Measurements from ENCODE around the gene RAET1E.
A peak's percentile ranks its signal among the peaks of the same experiment; 100 is the strongest.
"Not testable (repeated sequence)": the region's sequence is repeated elsewhere in the genome, so short reads cannot be mapped to it uniquely, and the experiment has no call there.

RAET1E gene

GRCh38 chr6:149939909-149940671, 42.2 kb upstream of the RAET1E start:
- peaks cover 8 to 10% of the 10 kb centered on the region in 2 experiments for H3K4me1 ChIP-seq (ENCODE audit: control insufficient read depth in 1 of 2, insufficient read depth in 2 of 2, low read length in 2 of 2)
- no peak overlapping the region for H3K14ac ChIP-seq (ENCODE audit: low read length)
- no peaks in the 10 kb centered on the region for H3K36me3 ChIP-seq (ENCODE audit: control insufficient read depth in 1 of 2, insufficient read depth in 2 of 2, low read length in 2 of 2)
- no peak overlapping the region for H2BK12ac ChIP-seq (ENCODE audit: low read length)
- H4K91ac ChIP-seq (ENCODE audit: low read depth, low read length), result no peak overlapping the region
- no peak for DNase-seq
- H3K79me2 ChIP-seq (ENCODE audit: control insufficient read depth, insufficient read depth, low read length, poor library complexity), result no peaks in the 10 kb centered on the region
- no peak overlapping the region for H3K4me2 ChIP-seq (ENCODE audit: low read length)
- no peaks in the 10 kb centered on the region for H3K79me1 ChIP-seq (ENCODE audit: low read length)
- no peak overlapping the region for H4K8ac ChIP-seq (ENCODE audit: low read depth, low read length)
- H3K4me3 ChIP-seq (ENCODE audit: low read depth, low read length), result no peak overlapping the region
- H3K23ac ChIP-seq (ENCODE audit: low read length), result no peak overlapping the region
- H3K9me3 ChIP-seq (ENCODE audit: insufficient read depth, low read depth, low read length), result peaks cover 8% of the 10 kb centered on the region
- no peak overlapping the region for H4K12ac ChIP-seq (ENCODE audit: low read depth, low read length)
- no peak overlapping the region for H3K9ac ChIP-seq (ENCODE audit: low read length)
- H3K27me3 ChIP-seq (ENCODE audit: insufficient read depth, low read length), result peaks cover 48% of the 10 kb centered on the region
- no peak overlapping the region for H2BK5ac ChIP-seq (ENCODE audit: low read depth, low read length, poor library complexity)
- H2AK5ac ChIP-seq (ENCODE audit: low read length), result no peak overlapping the region
- H2AFZ ChIP-seq (ENCODE audit: insufficient read depth, low read length, poor library complexity), result no peak overlapping the region
- no peak overlapping the region for H3K4ac ChIP-seq (ENCODE audit: low read depth, low read length)
- H3K27ac ChIP-seq (ENCODE audit: low read depth, low read length), result no peak overlapping the region
- H2BK120ac ChIP-seq (ENCODE audit: insufficient read depth, low read length, poor library complexity), result no peak overlapping the region
- H3K18ac ChIP-seq (ENCODE audit: low read length), result no peak overlapping the region
- no CpG with 5 or more reads among the region's 6 CpGs for WGBS (ENCODE audit: extremely low coverage, insufficient coverage, insufficient read length)

- no peak overlapping the region for H2BK5ac ChIP-seq (ENCODE audit: low read depth, low read length, poor library complexity)
- no peak for DNase-seq
Measured at GRCh38 chr6:149939356-149939648, 41.4 kb upstream of the RAET1E start.

GRCh38 chr6:149938571-149939355, 40.9 kb upstream of the RAET1E start:
- Histone ChIP-seq H2BK5ac (ENCODE audit: low read depth, low read length, poor library complexity) (no peak overlapping the region), H3K36me3 (ENCODE audit: control insufficient read depth in 1 of 2, insufficient read depth in 2 of 2, low read length in 2 of 2) (no peaks in the 10 kb centered on the region), H3K4me1 (ENCODE audit: control insufficient read depth in 1 of 2, insufficient read depth in 2 of 2, low read length in 2 of 2) (peaks cover 8 to 10% of the 10 kb centered on the region in 2 experiments), H3K27ac (ENCODE audit: low read depth, low read length) (no peak overlapping the region), H3K9me3 (ENCODE audit: insufficient read depth, low read depth, low read length) (peaks cover 10% of the 10 kb centered on the region), H3K79me1 (ENCODE audit: low read length) (no peaks in the 10 kb centered on the region), H3K79me2 (ENCODE audit: control insufficient read depth, insufficient read depth, low read length, poor library complexity) (no peaks in the 10 kb centered on the region), H3K4me3 (ENCODE audit: low read depth, low read length) (no peak overlapping the region), H3K14ac (ENCODE audit: low read length) (no peak overlapping the region), H4K8ac (ENCODE audit: low read depth, low read length) (no peak overlapping the region), H4K91ac (ENCODE audit: low read depth, low read length) (no peak overlapping the region), H2AK5ac (ENCODE audit: low read length) (no peak overlapping the region), H2BK12ac (ENCODE audit: low read length) (no peak overlapping the region), H3K27me3 (ENCODE audit: insufficient read depth, low read length) (peaks cover 48% of the 10 kb centered on the region), H4K12ac (ENCODE audit: low read depth, low read length) (no peak overlapping the region), H3K9ac (ENCODE audit: low read length) (no peak overlapping the region), H3K23ac (ENCODE audit: low read length) (no peak overlapping the region), H2BK120ac (ENCODE audit: insufficient read depth, low read length, poor library complexity) (no peak overlapping the region), H2AFZ (ENCODE audit: insufficient read depth, low read length, poor library complexity) (no peak overlapping the region), H3K18ac (ENCODE audit: low read length) (no peak overlapping the region), H3K4me2 (ENCODE audit: low read length) (peak overlapping the region; percentile 20), H3K4ac (ENCODE audit: low read depth, low read length) (no peak overlapping the region)
- WGBS (ENCODE audit: extremely low coverage, insufficient coverage, insufficient read length), result no CpG with 5 or more reads among the region's 58 CpGs
- peak in 1 of 2 donors; percentile 19 for DNase-seq

More at GRCh38 chr6:149939356-149939648, 41.4 kb upstream of the RAET1E start:
- no peak overlapping the region for H3K4me3 ChIP-seq (ENCODE audit: low read depth, low read length)
- no peak overlapping the region for H2AK5ac ChIP-seq (ENCODE audit: low read length)
- H4K12ac ChIP-seq (ENCODE audit: low read depth, low read length), result no peak overlapping the region
- no peak overlapping the region for H3K4ac ChIP-seq (ENCODE audit: low read depth, low read length)
- no CpG with 5 or more reads among the region's 5 CpGs for WGBS (ENCODE audit: extremely low coverage, insufficient coverage, insufficient read length)
- H3K27me3 ChIP-seq (ENCODE audit: insufficient read depth, low read length), result peaks cover 48% of the 10 kb centered on the region
- H2BK120ac ChIP-seq (ENCODE audit: insufficient read depth, low read length, poor library complexity), result no peak overlapping the region
- H3K79me2 ChIP-seq (ENCODE audit: control insufficient read depth, insufficient read depth, low read length, poor library complexity), result no peaks in the 10 kb centered on the region
- no peak overlapping the region for H3K9ac ChIP-seq (ENCODE audit: low read length)
- no peak overlapping the region for H3K4me2 ChIP-seq (ENCODE audit: low read length)
- no peak overlapping the region for H3K18ac ChIP-seq (ENCODE audit: low read length)
- no peak overlapping the region for H3K23ac ChIP-seq (ENCODE audit: low read length)
- H2AFZ ChIP-seq (ENCODE audit: insufficient read depth, low read length, poor library complexity), result no peak overlapping the region
- peaks cover 10% of the 10 kb centered on the region for H3K9me3 ChIP-seq (ENCODE audit: insufficient read depth, low read depth, low read length)
- H3K4me1 ChIP-seq (ENCODE audit: control insufficient read depth in 1 of 2, insufficient read depth in 2 of 2, low read length in 2 of 2), result peaks cover 8 to 10% of the 10 kb centered on the region in 2 experiments
- H4K8ac ChIP-seq (ENCODE audit: low read depth, low read length), result no peak overlapping the region
- no peak overlapping the region for H3K27ac ChIP-seq (ENCODE audit: low read depth, low read length)
- H3K14ac ChIP-seq (ENCODE audit: low read length), result no peak overlapping the region
- H2BK12ac ChIP-seq (ENCODE audit: low read length), result no peak overlapping the region
- H4K91ac ChIP-seq (ENCODE audit: low read depth, low read length), result no peak overlapping the region
- H3K36me3 ChIP-seq (ENCODE audit: control insufficient read depth in 1 of 2, insufficient read depth in 2 of 2, low read length in 2 of 2), result no peaks in the 10 kb centered on the region
- no peaks in the 10 kb centered on the region for H3K79me1 ChIP-seq (ENCODE audit: low read length)

- H3K4me3 ChIP-seq (ENCODE audit: low read depth, low read length); H3K79me1 ChIP-seq (ENCODE audit: low read length); H3K9me3 ChIP-seq (ENCODE audit: insufficient read depth, low read depth, low read length); H4K8ac ChIP-seq (ENCODE audit: low read depth, low read length); H3K18ac ChIP-seq (ENCODE audit: low read length); H3K9ac ChIP-seq (ENCODE audit: low read length); H2AK5ac ChIP-seq (ENCODE audit: low read length); H3K4me2 ChIP-seq (ENCODE audit: low read length); DNase-seq; H3K23ac ChIP-seq (ENCODE audit: low read length); H4K91ac ChIP-seq (ENCODE audit: low read depth, low read length); H3K27ac ChIP-seq (ENCODE audit: low read depth, low read length); H3K14ac ChIP-seq (ENCODE audit: low read length); H3K79me2 ChIP-seq (ENCODE audit: control insufficient read depth, insufficient read depth, low read length, poor library complexity); H2BK12ac ChIP-seq (ENCODE audit: low read length); H4K12ac ChIP-seq (ENCODE audit: low read depth, low read length); H2BK120ac ChIP-seq (ENCODE audit: insufficient read depth, low read length, poor library complexity); H2BK5ac ChIP-seq (ENCODE audit: low read depth, low read length, poor library complexity); H2AFZ ChIP-seq (ENCODE audit: insufficient read depth, low read length, poor library complexity); H3K36me3 ChIP-seq (ENCODE audit: control insufficient read depth in 1 of 2, insufficient read depth in 2 of 2, low read length in 2 of 2); H3K4ac ChIP-seq (ENCODE audit: low read depth, low read length): not testable (repeated sequence)
- Histone ChIP-seq H3K27me3 (ENCODE audit: insufficient read depth, low read length) (peaks cover 48% of the 10 kb centered on the region), H3K4me1 (ENCODE audit: control insufficient read depth in 1 of 2, insufficient read depth in 2 of 2, low read length in 2 of 2) (peaks cover 8 to 10% of the 10 kb centered on the region in 2 experiments)
- WGBS (ENCODE audit: extremely low coverage, insufficient coverage, insufficient read length), result no CpG with 5 or more reads among the region's 20 CpGs
Measured at GRCh38 chr6:149938013-149938570, 40.2 kb upstream of the RAET1E start.

Data from trophoblast cell (in vitro differentiated cells and primary cell).